Endothelial cell of umbilical vein (primary cell): ENCODE measurements around the gene DNAH3.

ENCODE experiments used
- CTCF ChIP-seq, 2 donors: IDR thresholded peaks; 1 replicate in 1 of 2; 2 replicates in 1 of 2; pipeline ENCODE4 v1.5.1; 2011; ENCODE audit warnings: low read length in 2 of 2, mild to moderate bottlenecking in 2 of 2, moderate library complexity in 2 of 2, control low read depth in 1 of 2, inconsistent platforms in 1 of 2, low read depth in 1 of 2; ENCODE audit not compliant: insufficient read depth in 1 of 2; ENCODE audit errors: extremely low read depth in 1 of 2
- EZH2 ChIP-seq: IDR thresholded peaks from 2 replicates; pipeline ENCODE4 v1.6.1; 2012; ENCODE audit warnings: borderline replicate concordance, low read depth, mild to moderate bottlenecking, moderate library complexity, low read length, inconsistent platforms; ENCODE audit not compliant: severe bottlenecking
- FOS ChIP-seq: IDR thresholded peaks from 2 replicates; pipeline ENCODE4 v1.6.1; 2011; ENCODE audit warnings: mild to moderate bottlenecking, low read length, moderate library complexity, borderline replicate concordance; ENCODE audit not compliant: insufficient read depth
- GATA2 ChIP-seq: IDR thresholded peaks from 2 replicates; pipeline ENCODE4 v1.7.0; 2011; ENCODE audit warnings: low read depth, mild to moderate bottlenecking, moderate library complexity, mixed read lengths, low read length; ENCODE audit not compliant: insufficient read length, insufficient read depth
- JUN ChIP-seq: IDR thresholded peaks from 2 replicates; pipeline ENCODE4 v1.6.1; 2011; ENCODE audit warnings: borderline replicate concordance, low read depth; ENCODE audit not compliant: insufficient read length, insufficient read depth
- MYC ChIP-seq: IDR thresholded peaks from one replicate; pipeline ENCODE4 v1.6.1; 2011; ENCODE audit warnings: mild to moderate bottlenecking, low read depth, low read length
- POLR2A ChIP-seq: IDR thresholded peaks from 2 replicates; pipeline ENCODE4 v1.6.1; 2012; ENCODE audit warnings: low read depth, mild to moderate bottlenecking, control low read depth, low read length
- POLR2AphosphoS5 ChIP-seq: IDR thresholded peaks from 2 replicates; pipeline ENCODE4 v1.6.1; 2012; ENCODE audit warnings: low read depth, mild to moderate bottlenecking, control low read depth, low read length, moderate library complexity; ENCODE audit not compliant: insufficient read depth
- TF ChIP-seq, protein P1 (sequence below): IDR thresholded peaks from 2 replicates; pipeline ENCODE4 v1.6.1; 2011; ENCODE audit not compliant: insufficient read depth, insufficient read length

GRCh38 chr16:20952139-20952920, 198.3 kb downstream of the DNAH3 start:
- TF ChIP-seq CTCF (IDR thresholded peaks at IDR 0.05; ENCODE audit: extremely low read depth in 1 of 2, insufficient read depth in 1 of 2, low read depth in 1 of 2, low read length in 2 of 2) = no peak
- no peak for TF ChIP-seq EZH2
- no peak for TF ChIP-seq POLR2AphosphoS5
- TF ChIP-seq, protein P1, sequence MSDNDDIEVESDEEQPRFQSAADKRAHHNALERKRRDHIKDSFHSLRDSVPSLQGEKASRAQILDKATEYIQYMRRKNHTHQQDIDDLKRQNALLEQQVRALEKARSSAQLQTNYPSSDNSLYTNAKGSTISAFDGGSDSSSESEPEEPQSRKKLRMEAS = no peak
- TF ChIP-seq FOS = no peak
- no peak for TF ChIP-seq GATA2
- no peak for TF ChIP-seq POLR2A
- TF ChIP-seq MYC = no peak
- no peak for TF ChIP-seq JUN
